GM13977 (cell line): ENCODE measurements around the gene TACC2.

ENCODE experiments used
- DNase-seq: peaks from one replicate; pipeline ENCODE4 v3.0.0; 2012; ENCODE audit warnings: low spot score
- in situ Hi-C: fragments of 300-500 bp; cut with MboI; formaldehyde crosslinking; loops from one replicate; pipeline ENCODE4 v1.12.0; 2022; ENCODE audit warnings: low sequenced_read_pairs, low pct_unique_long_range_greater_than_20kb, mixed read lengths, inconsistent platforms; ENCODE audit not compliant: unreplicated experiment
- TF ChIP-seq, protein P1 (sequence below): IDR thresholded peaks from 2 replicates; pipeline ENCODE4 v1.5.1; 2012; ENCODE audit warnings: mild to moderate bottlenecking, control low read depth; ENCODE audit not compliant: insufficient read depth; ENCODE audit errors: extremely low read depth, missing control alignments

The TACC2 gene

DNA sequence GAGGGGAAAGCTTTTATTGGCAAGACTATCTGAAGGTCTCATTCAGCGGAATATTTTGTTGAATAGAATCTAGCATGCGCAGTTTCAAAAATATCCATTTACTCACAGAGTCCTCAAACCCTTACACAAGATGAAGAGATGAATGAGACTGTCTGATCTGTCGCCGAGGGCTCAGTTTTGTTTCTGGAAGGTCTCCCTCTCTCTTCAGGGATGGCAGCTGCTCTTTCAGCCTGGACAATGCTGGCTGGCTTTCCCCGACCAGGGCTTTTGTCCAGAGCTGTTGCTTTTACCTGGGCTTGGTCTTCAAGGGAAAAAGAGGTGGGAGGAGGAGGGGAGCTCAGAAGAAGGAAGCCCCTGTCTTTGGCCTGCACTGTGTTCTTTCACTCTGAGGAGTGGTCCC, 200.2 kb downstream of the TACC2 start:
- no peak for DNase-seq
- in situ Hi-C loops, result no loop called here
- TF ChIP-seq, protein P1, sequence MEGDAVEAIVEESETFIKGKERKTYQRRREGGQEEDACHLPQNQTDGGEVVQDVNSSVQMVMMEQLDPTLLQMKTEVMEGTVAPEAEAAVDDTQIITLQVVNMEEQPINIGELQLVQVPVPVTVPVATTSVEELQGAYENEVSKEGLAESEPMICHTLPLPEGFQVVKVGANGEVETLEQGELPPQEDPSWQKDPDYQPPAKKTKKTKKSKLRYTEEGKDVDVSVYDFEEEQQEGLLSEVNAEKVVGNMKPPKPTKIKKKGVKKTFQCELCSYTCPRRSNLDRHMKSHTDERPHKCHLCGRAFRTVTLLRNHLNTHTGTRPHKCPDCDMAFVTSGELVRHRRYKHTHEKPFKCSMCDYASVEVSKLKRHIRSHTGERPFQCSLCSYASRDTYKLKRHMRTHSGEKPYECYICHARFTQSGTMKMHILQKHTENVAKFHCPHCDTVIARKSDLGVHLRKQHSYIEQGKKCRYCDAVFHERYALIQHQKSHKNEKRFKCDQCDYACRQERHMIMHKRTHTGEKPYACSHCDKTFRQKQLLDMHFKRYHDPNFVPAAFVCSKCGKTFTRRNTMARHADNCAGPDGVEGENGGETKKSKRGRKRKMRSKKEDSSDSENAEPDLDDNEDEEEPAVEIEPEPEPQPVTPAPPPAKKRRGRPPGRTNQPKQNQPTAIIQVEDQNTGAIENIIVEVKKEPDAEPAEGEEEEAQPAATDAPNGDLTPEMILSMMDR, result no peak

DNA sequence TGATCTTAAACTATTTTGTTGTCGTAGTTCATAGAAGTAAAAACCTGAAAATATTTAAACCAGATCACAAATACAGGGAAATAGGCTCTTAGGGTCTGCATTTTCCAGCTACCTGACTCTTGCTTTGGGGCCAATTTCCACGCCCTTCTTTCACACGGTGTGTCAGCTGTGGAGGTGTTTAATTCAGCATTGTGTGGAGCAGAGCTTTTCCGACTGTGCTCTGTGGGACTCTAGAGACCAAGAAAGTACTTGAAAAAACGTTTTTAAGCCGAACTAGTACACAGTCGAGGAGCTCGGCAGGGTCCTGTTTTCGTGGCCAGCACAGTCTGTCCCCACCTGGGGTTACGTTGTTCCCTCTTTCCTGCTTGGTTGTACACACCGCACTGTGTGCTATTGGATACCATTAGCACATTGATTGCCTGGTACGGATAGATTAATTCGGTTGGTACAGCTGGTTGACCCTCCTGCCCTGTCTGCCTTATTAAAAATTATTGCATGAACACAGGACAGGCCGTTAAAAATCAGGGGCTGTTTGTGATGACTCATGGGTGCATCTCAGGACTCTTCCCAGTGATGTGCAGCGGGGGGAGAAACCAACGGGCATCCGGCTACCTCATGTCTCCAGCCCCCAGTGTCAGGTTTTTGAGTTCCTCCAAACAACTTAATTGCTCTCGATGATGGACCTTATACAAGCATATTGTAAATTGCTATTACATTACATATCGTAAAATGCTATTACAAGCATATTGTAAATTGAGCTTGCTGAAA, 201.4 kb downstream of the TACC2 start:
- DNase-seq, result no peak
- TF ChIP-seq, protein P1, result no peak
- in situ Hi-C loops, result no loop called here

DNA sequence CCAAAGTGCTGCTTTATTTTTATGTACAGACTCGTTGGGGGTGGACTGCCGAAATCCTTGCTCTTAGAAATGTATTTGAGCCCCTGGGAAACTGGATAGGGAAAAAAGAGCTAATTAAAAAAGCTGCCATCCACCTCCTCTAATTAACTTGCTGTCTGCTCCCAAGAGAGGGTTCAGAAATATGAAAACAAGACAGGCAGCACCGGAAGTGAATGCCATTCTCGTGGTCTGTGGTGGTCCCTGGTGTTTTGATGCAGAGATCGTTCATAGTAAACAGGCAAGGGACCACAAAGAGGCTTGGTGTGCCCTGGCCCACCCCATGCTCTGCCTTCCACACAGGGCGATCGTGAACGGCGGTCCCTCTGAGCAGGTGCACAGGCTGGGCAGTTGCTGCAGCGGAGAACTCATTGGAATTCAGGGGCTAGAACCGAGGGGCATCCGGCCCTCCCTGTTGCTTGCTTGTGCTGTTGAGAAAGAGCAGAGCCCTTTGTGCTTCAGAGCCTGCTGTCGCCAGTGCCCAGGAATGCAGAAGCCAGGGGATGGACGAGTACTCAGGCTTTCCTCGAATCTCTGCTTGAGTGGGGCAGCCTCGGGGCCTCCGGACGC, 203.1 kb downstream of the TACC2 start:
- TF ChIP-seq, protein P1, result no peak
- DNase-seq, result no peak
- in situ Hi-C loops, result no loop called here

DNA sequence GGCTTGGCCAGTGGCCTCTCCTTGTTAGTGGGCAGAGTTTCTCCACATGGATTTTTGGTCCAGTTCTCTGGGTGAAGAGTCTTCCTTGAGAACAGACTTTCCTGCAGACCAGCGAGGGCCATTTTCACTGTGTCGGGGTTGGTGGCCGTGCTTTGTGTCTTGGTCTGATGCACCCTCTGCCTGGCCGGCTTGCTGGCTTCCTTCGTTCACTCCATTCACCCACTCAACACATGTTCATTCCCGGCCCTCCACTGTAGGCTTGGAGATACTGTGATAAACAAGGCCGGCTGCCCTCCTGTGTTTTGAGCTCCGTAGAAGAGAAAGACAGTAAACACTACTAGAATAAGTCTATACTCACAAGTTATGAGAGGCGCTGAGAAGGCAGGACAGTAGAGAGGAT, 205.3 kb downstream of the TACC2 start:
- in situ Hi-C loops, result no loop called here

DNA sequence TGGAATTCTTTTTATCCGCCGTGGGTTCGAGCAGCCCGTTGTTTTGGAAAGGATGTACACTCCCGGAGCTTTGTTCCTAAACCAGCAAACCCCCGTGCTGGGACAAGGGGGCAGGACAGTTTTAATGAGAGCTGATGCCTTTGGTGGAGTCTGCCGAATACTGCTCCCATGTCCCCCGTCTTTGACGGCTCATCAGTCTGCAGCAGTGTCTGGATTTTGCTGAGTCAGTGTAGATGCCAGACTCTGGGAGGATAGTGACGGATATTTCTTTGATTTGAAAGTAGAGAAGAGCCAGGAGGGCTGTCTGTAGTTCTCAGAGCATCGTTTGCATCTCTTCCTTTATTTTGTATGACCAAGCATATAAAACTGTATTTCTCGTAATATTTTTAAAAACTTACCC, 207.3 kb downstream of the TACC2 start:
- TF ChIP-seq, protein P1, result no peak
- in situ Hi-C loops, result no loop called here
- no peak for DNase-seq

More for the DNA sequence above, 205.3 kb downstream of the TACC2 start:
- DNase-seq, result no peak
- TF ChIP-seq, protein P1, result no peak

DNA sequence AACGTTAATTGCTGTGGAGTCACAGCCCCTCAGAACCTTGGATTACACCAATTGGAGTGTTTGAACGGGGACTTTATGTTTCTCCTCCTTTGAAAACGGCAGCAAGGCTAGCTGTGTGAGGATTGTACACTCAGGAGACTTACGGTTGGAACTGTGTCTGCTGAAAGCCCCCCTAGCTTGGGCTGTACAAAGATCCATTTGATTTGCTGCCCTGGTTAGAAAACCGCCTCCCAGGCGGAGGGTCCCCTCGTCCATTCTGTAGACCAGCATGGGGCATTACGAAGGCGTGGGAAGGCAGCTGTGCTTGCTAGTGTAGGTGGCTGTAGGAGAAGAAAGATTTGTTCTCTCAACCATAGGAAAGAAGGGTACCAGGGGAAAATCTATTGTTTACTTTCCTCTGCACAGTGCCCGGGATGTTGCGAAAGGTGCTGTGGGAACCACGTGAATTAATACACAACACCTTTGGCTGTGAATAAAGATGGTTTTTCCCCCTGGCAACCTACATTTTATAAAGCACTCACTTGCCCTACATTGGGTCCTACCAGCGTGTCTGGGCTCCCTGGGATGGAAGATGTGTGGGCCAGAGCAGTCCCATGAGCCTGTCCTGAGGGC, 208.8 kb downstream of the TACC2 start:
- in situ Hi-C loops, result no loop called here
- TF ChIP-seq, protein P1, result no peak
- DNase-seq, result no peak
